Upper lobe of left lung (tissue), 4 donors: ENCODE data around the gene NAIP.

Experiments used
- EP300 ChIP-seq, 4 donors: sonication (generic); formaldehyde crosslinking; IDR thresholded peaks; one replicate each; pipeline ENCODE4 v1.5.1; 2017; ENCODE audit warnings: antibody characterized with exemption in 4 of 4, control low read depth in 2 of 4
- POLR2AphosphoS5 ChIP-seq, 2 donors: sonication (generic); formaldehyde crosslinking; IDR thresholded peaks; one replicate each; pipeline ENCODE4 v1.5.1; 2017; ENCODE audit warnings: antibody characterized with exemption in 2 of 2
- TF ChIP-seq, protein P1 (sequence below), 6 experiments: fragments of 450-650 bp in 4 of 6; fragments of 200-600 bp in 2 of 6; sonication (generic) in 2 of 6; IDR thresholded peaks; one replicate each; pipeline ENCODE4 v1.5.1; 2016 to 2019; ENCODE audit warnings: antibody characterized with exemption in 6 of 6

DNA sequence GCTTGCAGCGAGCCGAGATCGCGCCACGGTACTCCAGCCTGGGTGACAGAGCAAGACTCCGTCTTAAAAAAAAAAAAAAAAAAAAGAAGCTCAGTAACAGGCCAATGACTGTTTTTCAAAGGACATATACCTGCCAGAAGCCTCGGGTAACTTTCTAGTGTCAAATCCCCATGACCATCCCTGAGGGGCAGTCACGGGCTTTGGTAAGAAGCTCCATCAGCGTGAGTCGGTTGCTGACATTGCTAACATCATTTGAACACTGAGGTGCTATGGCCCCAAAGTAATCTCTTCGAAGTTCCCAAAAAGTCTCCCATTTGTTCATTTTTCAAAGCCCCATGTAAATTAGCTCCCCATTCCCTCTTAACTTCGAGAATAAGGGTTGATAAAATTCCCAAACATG lies 11.6 kb downstream of the NAIP start:
- TF ChIP-seq POLR2AphosphoS5 (IDR thresholded peaks at IDR 0.05), result no peak
- TF ChIP-seq, protein P1, sequence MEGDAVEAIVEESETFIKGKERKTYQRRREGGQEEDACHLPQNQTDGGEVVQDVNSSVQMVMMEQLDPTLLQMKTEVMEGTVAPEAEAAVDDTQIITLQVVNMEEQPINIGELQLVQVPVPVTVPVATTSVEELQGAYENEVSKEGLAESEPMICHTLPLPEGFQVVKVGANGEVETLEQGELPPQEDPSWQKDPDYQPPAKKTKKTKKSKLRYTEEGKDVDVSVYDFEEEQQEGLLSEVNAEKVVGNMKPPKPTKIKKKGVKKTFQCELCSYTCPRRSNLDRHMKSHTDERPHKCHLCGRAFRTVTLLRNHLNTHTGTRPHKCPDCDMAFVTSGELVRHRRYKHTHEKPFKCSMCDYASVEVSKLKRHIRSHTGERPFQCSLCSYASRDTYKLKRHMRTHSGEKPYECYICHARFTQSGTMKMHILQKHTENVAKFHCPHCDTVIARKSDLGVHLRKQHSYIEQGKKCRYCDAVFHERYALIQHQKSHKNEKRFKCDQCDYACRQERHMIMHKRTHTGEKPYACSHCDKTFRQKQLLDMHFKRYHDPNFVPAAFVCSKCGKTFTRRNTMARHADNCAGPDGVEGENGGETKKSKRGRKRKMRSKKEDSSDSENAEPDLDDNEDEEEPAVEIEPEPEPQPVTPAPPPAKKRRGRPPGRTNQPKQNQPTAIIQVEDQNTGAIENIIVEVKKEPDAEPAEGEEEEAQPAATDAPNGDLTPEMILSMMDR (IDR thresholded peaks at IDR 0.05), result no peak
- TF ChIP-seq EP300 (IDR thresholded peaks at IDR 0.05), result no peak
